GM20000 (cell line): Measurements from ENCODE around the gene TRAF5.

Source experiments
- DNase-seq: peaks from one replicate; pipeline ENCODE4 v3.0.0; 2012; ENCODE audit warnings: low spot score
- TF ChIP-seq, protein P1 (sequence below): IDR thresholded peaks from 2 replicates; pipeline ENCODE4 v1.5.1; 2012; ENCODE audit warnings: mild to moderate bottlenecking, control low read depth; ENCODE audit errors: extremely low read depth, missing control alignments

Gene TRAF5

DNA sequence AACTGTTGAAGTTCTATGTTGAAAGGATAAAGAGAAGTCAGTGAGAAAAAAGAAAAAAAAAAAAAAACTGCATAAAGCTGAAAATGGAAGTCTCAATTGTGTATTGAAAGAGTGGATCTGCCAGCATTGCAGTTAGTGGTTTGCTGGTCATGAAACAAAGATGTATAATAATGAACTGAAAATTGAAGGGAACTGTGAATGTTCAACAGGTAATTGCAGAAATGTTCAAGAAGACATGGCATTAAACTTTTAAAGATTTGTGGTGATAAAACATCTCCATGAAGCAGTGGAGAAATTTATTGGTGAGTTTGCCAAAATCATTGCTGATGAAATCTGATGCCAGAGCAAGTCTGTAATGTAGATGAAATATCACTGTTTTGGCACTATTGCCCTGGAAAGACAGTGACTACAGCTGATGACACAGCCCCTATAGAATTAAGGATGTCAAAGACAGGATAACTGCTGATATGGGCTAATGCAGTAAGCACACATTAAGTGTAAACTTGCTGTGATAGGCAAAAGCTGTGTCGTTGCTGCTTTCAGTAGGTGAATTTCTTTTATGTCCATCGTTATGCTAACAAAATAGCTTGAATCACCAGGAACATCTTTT, 94.3 kb downstream of the TRAF5 start:
- TF ChIP-seq, protein P1, sequence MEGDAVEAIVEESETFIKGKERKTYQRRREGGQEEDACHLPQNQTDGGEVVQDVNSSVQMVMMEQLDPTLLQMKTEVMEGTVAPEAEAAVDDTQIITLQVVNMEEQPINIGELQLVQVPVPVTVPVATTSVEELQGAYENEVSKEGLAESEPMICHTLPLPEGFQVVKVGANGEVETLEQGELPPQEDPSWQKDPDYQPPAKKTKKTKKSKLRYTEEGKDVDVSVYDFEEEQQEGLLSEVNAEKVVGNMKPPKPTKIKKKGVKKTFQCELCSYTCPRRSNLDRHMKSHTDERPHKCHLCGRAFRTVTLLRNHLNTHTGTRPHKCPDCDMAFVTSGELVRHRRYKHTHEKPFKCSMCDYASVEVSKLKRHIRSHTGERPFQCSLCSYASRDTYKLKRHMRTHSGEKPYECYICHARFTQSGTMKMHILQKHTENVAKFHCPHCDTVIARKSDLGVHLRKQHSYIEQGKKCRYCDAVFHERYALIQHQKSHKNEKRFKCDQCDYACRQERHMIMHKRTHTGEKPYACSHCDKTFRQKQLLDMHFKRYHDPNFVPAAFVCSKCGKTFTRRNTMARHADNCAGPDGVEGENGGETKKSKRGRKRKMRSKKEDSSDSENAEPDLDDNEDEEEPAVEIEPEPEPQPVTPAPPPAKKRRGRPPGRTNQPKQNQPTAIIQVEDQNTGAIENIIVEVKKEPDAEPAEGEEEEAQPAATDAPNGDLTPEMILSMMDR = no peak

GRCh38 chr1:211424018-211424417, 97.4 kb downstream of the TRAF5 start:
- TF ChIP-seq, protein P1 = no peak
- DNase-seq = no peak

More for the DNA sequence above, 94.3 kb downstream of the TRAF5 start:
- DNase-seq = no peak
